DND-41 (cell line): ENCODE results near the gene MTURN.

Source experiments
- ATAC-seq: fragments of 200-7000 bp; cut with Tn5 transposase; 3 replicates; pipeline ENCODE4 v1.9.1; 2021; ENCODE audit warnings: low read depth; ENCODE audit not compliant: insufficient read depth
- DNase-seq: peaks from one replicate; pipeline ENCODE4 v3.0.0-alpha.2; 2020
- H2AFZ ChIP-seq: 2 replicates; pipeline ENCODE4 v1.6.0; 2012; ENCODE audit warnings: low read depth, low read length
- H3K27ac ChIP-seq: 2 replicates; pipeline ENCODE4 v1.5.1; 2012; ENCODE audit warnings: low read length, inconsistent platforms
- H3K27me3 ChIP-seq: fragments of 200-600 bp; sonication (generic); 2 replicates; pipeline ENCODE4 v1.6.0; 2012; ENCODE audit warnings: low read length, mild to moderate bottlenecking, inconsistent platforms; ENCODE audit not compliant: insufficient read depth, poor library complexity
- H3K36me3 ChIP-seq: 2 replicates; pipeline ENCODE4 v1.5.1; 2012; ENCODE audit warnings: low read length, inconsistent platforms; ENCODE audit not compliant: insufficient read depth
- H3K4me1 ChIP-seq: 2 replicates; pipeline ENCODE4 v1.5.1; 2012; ENCODE audit warnings: mild to moderate bottlenecking, low read length; ENCODE audit not compliant: insufficient read depth
- H3K4me2 ChIP-seq: 2 replicates; pipeline ENCODE4 v1.6.0; 2012; ENCODE audit warnings: mild to moderate bottlenecking, moderate library complexity, low read length, inconsistent platforms; ENCODE audit not compliant: insufficient read depth
- H3K4me3 ChIP-seq, 2 experiments: fragments of 200-600 bp in 1 of 2; shearing (Covaris generic) in 1 of 2; 2 replicates each; pipeline ENCODE4 v1.5.1; 2012 to 2016; ENCODE audit warnings: inconsistent platforms in 2 of 2, low read length in 2 of 2, mild to moderate bottlenecking in 2 of 2, low read depth in 1 of 2, moderate library complexity in 1 of 2
- H3K79me2 ChIP-seq: 2 replicates; pipeline ENCODE4 v1.6.0; 2012; ENCODE audit warnings: low read length, inconsistent platforms; ENCODE audit not compliant: insufficient read depth
- H3K9ac ChIP-seq: 2 replicates; pipeline ENCODE4 v1.6.0; 2012; ENCODE audit warnings: low read depth, mild to moderate bottlenecking, inconsistent platforms, low read length, moderate library complexity
- H3K9me3 ChIP-seq: 2 replicates; pipeline ENCODE4 v1.5.1; 2012; ENCODE audit warnings: low read length, moderate library complexity, mild to moderate bottlenecking, inconsistent platforms; ENCODE audit not compliant: insufficient read depth, severe bottlenecking
- H4K20me1 ChIP-seq: 2 replicates; pipeline ENCODE4 v1.6.0; 2012; ENCODE audit warnings: low read length; ENCODE audit not compliant: insufficient read depth
- CTCF ChIP-seq: IDR thresholded peaks from 2 replicates; pipeline ENCODE4 v1.5.1; 2012; ENCODE audit warnings: borderline replicate concordance, low read length, moderate library complexity, mild to moderate bottlenecking; ENCODE audit not compliant: poor library complexity, severe bottlenecking; ENCODE audit errors: extremely low read depth
- EZH2 ChIP-seq: IDR thresholded peaks from 3 replicates; pipeline ENCODE4 v1.6.1; 2012; ENCODE audit warnings: borderline replicate concordance, low read depth, mild to moderate bottlenecking, moderate library complexity, low read length, inconsistent platforms; ENCODE audit not compliant: severe bottlenecking

Gene MTURN

GRCh38 chr7:30202671-30203070, 67.9 kb downstream of the MTURN start:
- H3K27ac ChIP-seq = no peak overlapping the region
- H3K4me2 ChIP-seq = no peak overlapping the region
- no peak overlapping the region for H3K4me3 ChIP-seq
- TF ChIP-seq EZH2 (no peak), CTCF (no peak)
- DNase-seq (no peak), ATAC-seq (no peak)
- H3K27me3 ChIP-seq = no peaks in the 10 kb centered on the region
- no peaks in the 10 kb centered on the region for H3K9me3 ChIP-seq
- H4K20me1 ChIP-seq = no peaks in the 10 kb centered on the region
- H3K36me3 ChIP-seq = no peaks in the 10 kb centered on the region
- H3K4me1 ChIP-seq = no peaks in the 10 kb centered on the region
- no peak overlapping the region for H2AFZ ChIP-seq
- no peak overlapping the region for H3K9ac ChIP-seq
- no peaks in the 10 kb centered on the region for H3K79me2 ChIP-seq

- H3K27ac ChIP-seq = no peak overlapping the region
- no peak overlapping the region for H3K9ac ChIP-seq
- DNase-seq (no peak), ATAC-seq (no peak)
- H3K9me3 ChIP-seq = no peaks in the 10 kb centered on the region
- no peak overlapping the region for H3K4me3 ChIP-seq
- no peaks in the 10 kb centered on the region for H3K4me1 ChIP-seq
- H2AFZ ChIP-seq = no peak overlapping the region
- H4K20me1 ChIP-seq = no peaks in the 10 kb centered on the region
- peaks cover 3% of the 10 kb centered on the region for H3K27me3 ChIP-seq
- TF ChIP-seq CTCF (no peak), EZH2 (no peak)
- H3K4me2 ChIP-seq = no peak overlapping the region
- no peaks in the 10 kb centered on the region for H3K36me3 ChIP-seq
- no peaks in the 10 kb centered on the region for H3K79me2 ChIP-seq
Measured at GRCh38 chr7:30206491-30206890, 71.7 kb downstream of the MTURN start.

- no peak for TF ChIP-seq CTCF
- no peak for TF ChIP-seq EZH2
- no peak overlapping the region for H2AFZ ChIP-seq
- no peaks in the 10 kb centered on the region for H3K36me3 ChIP-seq
- no peaks in the 10 kb centered on the region for H3K79me2 ChIP-seq
- H3K9me3 ChIP-seq = no peaks in the 10 kb centered on the region
- H3K4me1 ChIP-seq = no peaks in the 10 kb centered on the region
- no peak overlapping the region for H3K4me3 ChIP-seq
- no peaks in the 10 kb centered on the region for H4K20me1 ChIP-seq
- no peak overlapping the region for H3K4me2 ChIP-seq
- H3K9ac ChIP-seq = no peak overlapping the region
- peaks cover 3% of the 10 kb centered on the region for H3K27me3 ChIP-seq
- ATAC-seq = no peak
- no peak overlapping the region for H3K27ac ChIP-seq
- DNase-seq = no peak
Measured at GRCh38 chr7:30206942-30207341, 72.2 kb downstream of the MTURN start.

- Histone ChIP-seq H3K4me1 (no peaks in the 10 kb centered on the region), H3K36me3 (no peaks in the 10 kb centered on the region), H2AFZ (no peak overlapping the region), H3K9ac (no peak overlapping the region), H3K4me3 (no peak overlapping the region), H4K20me1 (no peaks in the 10 kb centered on the region), H3K27ac (no peak overlapping the region), H3K27me3 (peaks cover 3% of the 10 kb centered on the region), H3K9me3 (no peaks in the 10 kb centered on the region), H3K79me2 (no peaks in the 10 kb centered on the region), H3K4me2 (no peak overlapping the region)
- no peak for TF ChIP-seq CTCF
- TF ChIP-seq EZH2 = no peak
- ATAC-seq (no peak), DNase-seq (no peak)
Measured at GRCh38 chr7:30207376-30207775, 72.6 kb downstream of the MTURN start.
